Measurements from ENCODE around the gene PCDH9. TPM values are rescaled to one million over a fixed set of nuclear protein-coding genes. Genes with fewer than 3 reads are reported as not detected.

The PCDH9 gene
- total RNA-seq, 4 donors from 2014 or later, result 0.64 to 1.1 (median 0.82) TPM

GRCh38 chr13:66859934-66860877 is 369.9 kb downstream of the PCDH9 start:
- WGBS, result 78% methylated on average over 8 of the region's 8 CpGs
- Histone ChIP-seq H3K4me3 (no peak overlapping the region), H3K4me1 (no peaks in the 10 kb centered on the region), H3K36me3 (no peaks in the 10 kb centered on the region), H3K27me3 (no peaks in the 10 kb centered on the region), H3K27ac (no peak overlapping the region), H3K9me3 (no peaks in the 10 kb centered on the region)
- TF ChIP-seq EP300 (IDR thresholded peaks at IDR 0.05) (no peak), POLR2AphosphoS5 (IDR thresholded peaks at IDR 0.05) (no peak), CTCF (IDR thresholded peaks at IDR 0.05) (no peak), POLR2A (IDR thresholded peaks at IDR 0.05) (no peak)
- DNase-seq (ENCODE audit: low spot score in 2 of 2), result no peak

GRCh38 chr13:66859078-66859477 is 371.1 kb downstream of the PCDH9 start:
- TF ChIP-seq CTCF (IDR thresholded peaks at IDR 0.05), result no peak
- TF ChIP-seq POLR2AphosphoS5 (IDR thresholded peaks at IDR 0.05), result no peak
- TF ChIP-seq POLR2A (IDR thresholded peaks at IDR 0.05), result no peak
- TF ChIP-seq EP300 (IDR thresholded peaks at IDR 0.05), result no peak
- H3K9me3 ChIP-seq, result no peaks in the 10 kb centered on the region
- no peak for DNase-seq (ENCODE audit: low spot score in 2 of 2)
- H3K36me3 ChIP-seq, result no peaks in the 10 kb centered on the region
- H3K27me3 ChIP-seq, result no peaks in the 10 kb centered on the region
- no peak overlapping the region for H3K4me3 ChIP-seq
- no peak overlapping the region for H3K27ac ChIP-seq
- H3K4me1 ChIP-seq, result no peaks in the 10 kb centered on the region
- 67% methylated on average over 2 of the region's 2 CpGs for WGBS

GRCh38 chr13:66858163-66858562 is 372.0 kb downstream of the PCDH9 start:
- DNase-seq (ENCODE audit: low spot score in 2 of 2), result no peak
- H3K27me3 ChIP-seq, result no peaks in the 10 kb centered on the region
- no peaks in the 10 kb centered on the region for H3K9me3 ChIP-seq
- TF ChIP-seq CTCF (IDR thresholded peaks at IDR 0.05) (no peak), POLR2A (IDR thresholded peaks at IDR 0.05) (no peak), POLR2AphosphoS5 (IDR thresholded peaks at IDR 0.05) (no peak), EP300 (IDR thresholded peaks at IDR 0.05) (no peak)
- H3K27ac ChIP-seq, result no peak overlapping the region
- H3K4me3 ChIP-seq, result no peak overlapping the region
- 84% methylated on average over 3 of the region's 3 CpGs for WGBS
- no peaks in the 10 kb centered on the region for H3K36me3 ChIP-seq
- H3K4me1 ChIP-seq, result no peaks in the 10 kb centered on the region

GRCh38 chr13:66855131-66855530 is 375.0 kb downstream of the PCDH9 start:
- H3K4me1 ChIP-seq, result no peaks in the 10 kb centered on the region
- H3K27ac ChIP-seq, result no peak overlapping the region
- no peaks in the 10 kb centered on the region for H3K27me3 ChIP-seq
- TF ChIP-seq POLR2AphosphoS5 (IDR thresholded peaks at IDR 0.05), result no peak
- TF ChIP-seq CTCF (IDR thresholded peaks at IDR 0.05), result no peak
- TF ChIP-seq EP300 (IDR thresholded peaks at IDR 0.05), result no peak
- TF ChIP-seq POLR2A (IDR thresholded peaks at IDR 0.05), result no peak
- WGBS, result 79% methylated on average over 1 of the region's 1 CpG
- no peak for DNase-seq (ENCODE audit: low spot score in 2 of 2)
- no peaks in the 10 kb centered on the region for H3K36me3 ChIP-seq
- no peak overlapping the region for H3K4me3 ChIP-seq
- H3K9me3 ChIP-seq, result no peaks in the 10 kb centered on the region

GRCh38 chr13:66853564-66853963 is 376.6 kb downstream of the PCDH9 start:
- Histone ChIP-seq H3K27me3 (no peaks in the 10 kb centered on the region), H3K4me3 (no peak overlapping the region), H3K4me1 (no peaks in the 10 kb centered on the region), H3K27ac (no peak overlapping the region), H3K9me3 (no peaks in the 10 kb centered on the region), H3K36me3 (no peaks in the 10 kb centered on the region)
- DNase-seq (ENCODE audit: low spot score in 2 of 2), result no peak
- TF ChIP-seq POLR2A (IDR thresholded peaks at IDR 0.05), result no peak
- no peak for TF ChIP-seq EP300 (IDR thresholded peaks at IDR 0.05)
- no peak for TF ChIP-seq POLR2AphosphoS5 (IDR thresholded peaks at IDR 0.05)
- TF ChIP-seq CTCF (IDR thresholded peaks at IDR 0.05), result no peak

Measured in suprapubic skin (tissue), 4 donors.